Fibroblast of skin of abdomen (primary cell): ENCODE data around the gene POU3F4. TPM values are rescaled to one million over a fixed set of nuclear protein-coding genes. Genes with fewer than 3 reads are reported as not detected.

Experiments
- DNase-seq: peaks from one replicate; pipeline ENCODE4 v3.0.0-alpha.2; 2013
- polyA plus RNA-seq, 2 experiments: library from polyadenylated mRNA; unstranded; fragments of 120-200 nt; gene quantifications; one replicate each; pipeline ENCODE4 v1.2.1, GENCODE V29; 2013; ENCODE audit not compliant: insufficient read length in 2 of 2

Gene POU3F4
- polyA plus RNA-seq (2013, experiment 1 of 2; ENCODE audit: insufficient read length) = not detected
- not detected for polyA plus RNA-seq (2013, experiment 2 of 2; ENCODE audit: insufficient read length)

GRCh38 chrX:83508006-83508405 is at the start of gene POU3F4:
Gene POU3F4 (plus strand): TSS chrX:83508290. CDS start chrX:83508325, 35 bp downstream.
- DNase-seq = no peak

GRCh38 chrX:83469551-83469950 is 38.5 kb upstream of the POU3F4 start:
- no peak for DNase-seq

GRCh38 chrX:83495898-83496297 is 12.2 kb upstream of the POU3F4 start:
- DNase-seq = no peak

- DNase-seq = no peak
These were observed 7.1 kb upstream of the POU3F4 start for GRCh38 chrX:83501003-83501402.

GRCh38 chrX:83501530-83501929 is 6.6 kb upstream of the POU3F4 start:
- no peak for DNase-seq

GRCh38 chrX:83504721-83505479 is 3.2 kb upstream of the POU3F4 start:
- no peak for DNase-seq

- no peak for DNase-seq
These were observed 600 bp downstream of the POU3F4 start for GRCh38 chrX:83508526-83509253.

- no peak for DNase-seq
These were observed 1.2 kb downstream of the POU3F4 start for GRCh38 chrX:83509254-83509801.

- no peak for DNase-seq
These were observed 2.5 kb downstream of the POU3F4 start for GRCh38 chrX:83510510-83511062.

- DNase-seq = no peak
These were observed 3.1 kb downstream of the POU3F4 start for GRCh38 chrX:83511208-83511607.

- DNase-seq = no peak
These were observed 4.0 kb downstream of the POU3F4 start for GRCh38 chrX:83512111-83512510.

- no peak for DNase-seq
These were observed 8.5 kb downstream of the POU3F4 start for GRCh38 chrX:83516597-83516996.

GRCh38 chrX:83521905-83522304 is 13.8 kb downstream of the POU3F4 start:
- DNase-seq = no peak

- no peak for DNase-seq
These were observed 21.9 kb downstream of the POU3F4 start for GRCh38 chrX:83529950-83530349.

- no peak for DNase-seq
These were observed 27.5 kb downstream of the POU3F4 start for GRCh38 chrX:83535417-83536196.
